HG03159 (cell line): ENCODE data around the gene FGF16.
"Not testable (repeated sequence)": the region's sequence is repeated elsewhere in the genome, so short reads cannot be mapped to it uniquely, and the experiment has no call there.

Source experiments
- ATAC-seq: cut with Tn5 transposase; IDR thresholded peaks from one replicate; pipeline ENCODE4 v1.9.1; 2021; ENCODE audit warnings: mild to moderate bottlenecking, moderate library complexity; ENCODE audit not compliant: unreplicated experiment

Gene FGF16

DNA sequence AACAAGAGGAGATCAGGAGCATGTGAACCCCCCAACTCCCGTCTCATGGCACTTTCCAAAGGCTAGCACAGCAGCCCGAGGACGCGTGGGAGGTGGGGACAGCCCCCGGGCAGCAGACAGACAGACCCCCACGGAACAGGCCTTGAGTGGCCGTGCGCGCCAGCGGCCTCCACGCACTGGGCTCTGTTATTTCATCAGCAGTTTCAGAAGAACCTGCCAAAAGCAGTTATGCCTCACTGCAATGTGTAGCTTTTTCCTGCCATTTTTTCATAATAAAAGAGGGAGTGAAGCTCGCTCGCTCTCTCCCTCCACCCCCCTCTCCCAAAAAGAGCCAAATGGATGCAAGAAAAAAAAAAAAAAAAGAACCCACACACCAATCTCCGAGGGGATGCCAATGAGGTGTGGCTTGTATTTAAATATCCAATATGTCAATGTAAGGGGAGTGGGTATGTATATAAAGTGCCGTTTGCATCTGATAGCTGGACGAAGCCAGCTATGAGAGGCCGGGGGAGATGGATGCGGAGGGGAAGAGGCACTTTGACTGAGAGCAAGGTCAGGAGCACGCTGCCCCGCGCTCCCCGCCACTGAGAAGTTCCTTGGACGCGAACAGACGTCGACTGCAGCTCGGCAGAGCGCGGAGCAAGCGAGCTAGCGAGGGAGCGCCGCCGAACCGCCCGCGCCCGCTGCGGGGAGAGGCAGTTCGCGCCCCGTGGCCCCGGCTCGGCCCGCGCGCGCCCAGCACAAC lies at the start of gene FGF16:
TSS of gene FGF16 (plus strand) at position 482 of the 745 bp plus-strand sequence. CDS start 286 bp downstream, outside the sequence.
- ATAC-seq, result no peak

GRCh38 chrX:77398330-77398954 lies 48.7 kb upstream of the FGF16 start:
- ATAC-seq, result no peak

DNA sequence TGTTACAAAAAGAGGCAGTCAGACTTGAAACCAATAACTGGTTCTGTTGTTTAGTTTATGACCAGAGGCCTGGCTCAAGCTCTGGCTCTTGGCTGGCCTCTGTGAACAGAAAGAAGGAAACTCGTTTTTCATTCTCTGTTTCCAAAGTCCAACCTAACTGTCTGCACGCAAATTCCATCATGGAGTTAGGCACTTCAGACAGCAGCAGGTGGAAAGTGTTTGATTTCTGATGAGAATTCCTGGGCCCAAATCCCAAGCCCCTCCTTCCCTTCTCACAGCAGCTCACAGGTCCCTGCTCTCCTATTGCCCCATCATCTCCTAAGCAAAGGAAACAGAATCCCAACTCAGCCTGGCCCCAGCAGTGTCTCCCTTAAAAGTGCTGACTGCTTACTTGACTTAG lies 42.8 kb upstream of the FGF16 start:
- no peak for ATAC-seq

- not testable (repeated sequence) for ATAC-seq
Observed at GRCh38 chrX:77407821-77408220, 39.4 kb upstream of the FGF16 start.

GRCh38 chrX:77412631-77413030 lies 34.6 kb upstream of the FGF16 start:
- no peak for ATAC-seq

- no peak for ATAC-seq
Observed at GRCh38 chrX:77415161-77415560, 32.0 kb upstream of the FGF16 start.

DNA sequence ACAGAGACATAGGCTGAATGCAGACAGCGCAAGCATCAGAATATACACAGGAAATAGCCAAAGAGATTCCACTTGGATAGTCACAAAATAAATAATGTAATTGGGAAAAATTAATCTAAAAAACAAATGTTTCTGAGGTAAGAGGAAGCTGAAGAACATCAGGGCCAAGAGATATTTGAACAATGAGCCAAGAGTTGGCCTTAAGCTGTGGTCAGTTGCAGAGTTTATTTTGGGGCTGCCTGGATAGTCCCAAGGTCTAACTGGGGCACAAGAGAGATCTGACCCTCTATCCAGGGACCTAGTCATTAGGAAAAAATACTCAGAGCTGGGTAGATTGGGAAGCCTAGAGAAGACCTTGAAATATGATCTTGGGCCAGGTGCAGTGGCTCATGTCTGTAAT lies 31.3 kb upstream of the FGF16 start:
- ATAC-seq, result no peak

DNA sequence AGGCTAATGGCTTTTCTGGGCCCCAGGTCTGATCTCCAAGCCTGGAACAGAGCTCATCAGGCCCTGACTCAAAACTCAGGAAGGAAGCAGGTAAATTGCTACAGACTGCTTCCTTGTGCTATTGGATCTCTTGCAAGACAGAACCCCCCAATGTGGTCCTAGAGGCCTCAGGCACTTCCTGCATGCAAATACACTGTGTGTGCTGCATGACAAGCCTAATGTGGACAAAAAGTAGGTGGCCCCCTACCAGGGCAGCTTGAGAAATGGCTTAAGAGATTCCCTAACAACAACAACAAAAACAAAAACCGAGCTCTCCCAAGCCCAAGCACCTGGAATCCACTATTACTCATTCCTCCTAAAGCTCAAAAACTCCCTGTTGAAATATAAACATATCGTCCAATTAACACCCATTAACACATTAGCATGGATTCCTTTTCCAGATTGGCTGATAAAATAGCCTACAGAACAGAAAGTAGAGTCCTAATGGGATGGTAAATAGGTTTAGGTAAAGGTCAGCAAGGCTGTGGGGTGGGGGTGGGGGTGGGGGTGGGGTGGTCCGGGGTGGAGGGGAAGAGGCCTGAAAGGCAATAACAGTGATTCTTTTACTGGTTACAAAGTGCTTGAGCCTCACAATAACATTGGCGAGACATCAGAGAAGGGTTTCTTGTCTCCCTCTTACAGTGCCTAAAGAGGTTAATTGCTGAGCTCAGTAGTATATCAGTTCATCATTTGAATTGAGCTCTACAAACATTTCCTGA lies 24.1 kb upstream of the FGF16 start:
- ATAC-seq, result no peak

DNA sequence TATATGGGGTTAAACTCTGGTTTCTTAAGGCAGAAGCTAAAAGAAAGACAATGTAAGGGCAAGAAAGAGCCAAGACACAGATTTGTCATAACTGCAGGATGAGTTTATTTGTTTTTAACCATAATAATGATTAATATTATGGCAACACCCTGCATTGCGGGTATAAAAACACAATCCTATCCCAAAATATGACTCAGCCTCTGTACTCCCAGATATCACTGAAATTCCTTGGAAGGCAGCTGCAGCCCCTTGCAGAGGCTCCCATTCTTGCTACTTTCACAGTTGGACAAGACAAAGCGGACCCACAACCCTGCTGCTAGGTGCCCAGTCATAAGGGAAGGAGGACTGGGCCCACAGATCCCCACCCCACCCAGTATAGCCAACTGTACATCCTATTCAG lies 20.4 kb upstream of the FGF16 start:
- ATAC-seq, result no peak

DNA sequence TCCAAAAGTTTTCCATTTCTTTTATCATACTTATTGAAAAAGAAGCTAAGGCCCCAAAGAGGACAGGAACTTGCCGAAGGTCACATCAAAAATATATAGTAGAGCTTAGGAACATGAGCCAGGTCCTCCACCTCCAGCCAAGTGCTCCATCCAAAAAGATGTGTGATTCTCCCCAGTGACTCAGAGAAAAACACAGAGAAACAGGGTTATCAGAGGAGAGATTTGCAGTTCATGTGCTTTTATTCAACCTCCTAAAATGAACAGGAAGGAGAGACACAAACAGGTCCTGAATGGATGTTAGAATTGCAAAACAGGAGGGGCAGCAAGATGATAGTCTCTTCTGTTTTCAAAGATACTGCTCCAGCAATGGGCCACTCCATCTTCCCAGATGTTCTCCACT lies 19.6 kb upstream of the FGF16 start:
- ATAC-seq, result no peak

- ATAC-seq, result no peak
Observed at GRCh38 chrX:77428551-77428950, 18.6 kb upstream of the FGF16 start.

DNA sequence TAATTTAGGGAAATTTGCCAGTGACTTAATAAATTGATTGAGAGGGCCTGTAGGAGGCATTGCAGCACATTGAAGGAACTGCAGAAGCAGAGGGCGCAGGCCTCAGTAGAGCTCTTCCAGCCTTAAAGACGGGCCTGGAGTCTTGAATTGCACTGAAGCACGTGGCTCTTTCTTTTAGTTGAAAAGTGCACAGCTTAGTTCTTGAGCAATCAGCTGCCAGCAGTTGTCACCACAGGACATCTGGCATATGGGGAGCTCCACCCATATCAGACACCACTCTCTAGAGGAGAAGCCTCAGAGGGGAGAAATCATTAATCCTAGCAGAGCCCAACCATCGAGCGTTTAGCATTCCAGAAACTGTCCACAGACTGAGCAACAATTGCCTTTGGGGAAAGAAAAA lies 16.0 kb upstream of the FGF16 start:
- no peak for ATAC-seq

DNA sequence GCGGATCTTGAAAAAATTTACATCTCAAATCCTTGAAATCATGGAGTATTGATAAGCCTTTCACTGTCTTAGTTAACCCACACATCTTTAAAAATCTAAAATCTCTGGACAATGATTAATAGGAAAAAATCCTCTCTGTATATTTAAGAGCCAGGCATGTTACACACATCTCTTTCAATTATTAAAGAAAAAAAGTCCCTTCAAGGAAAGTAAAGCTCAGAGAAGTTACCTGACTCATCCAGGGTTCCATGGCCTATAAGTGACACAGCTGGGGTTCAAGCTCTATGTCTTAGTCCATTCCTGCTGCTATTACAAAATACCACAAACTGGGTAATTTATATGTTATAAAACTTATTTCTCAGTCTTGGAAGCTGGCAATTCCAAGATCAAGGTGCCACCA lies 14.2 kb upstream of the FGF16 start:
- ATAC-seq, result no peak

- no peak for ATAC-seq
Observed at GRCh38 chrX:77434962-77435361, 12.2 kb upstream of the FGF16 start.

DNA sequence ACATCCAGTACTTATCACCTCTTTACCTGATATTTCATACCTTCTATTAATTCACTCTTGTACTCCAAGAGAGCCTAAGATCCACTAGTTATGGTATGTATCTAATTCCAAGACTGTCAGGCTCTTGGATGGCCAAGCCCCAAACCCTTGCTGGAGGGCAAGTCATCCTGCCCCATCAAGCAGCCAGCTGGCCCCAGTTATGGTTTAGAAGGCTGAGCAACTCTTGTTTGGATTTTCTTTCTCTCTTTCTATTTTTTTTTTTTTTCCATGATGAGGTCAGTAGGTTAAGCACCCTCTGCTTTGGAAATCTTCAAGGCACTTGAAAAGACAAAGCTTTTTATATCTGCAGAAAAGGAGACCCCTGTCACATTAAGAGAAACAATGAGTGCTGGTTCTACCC lies 10.9 kb upstream of the FGF16 start:
- ATAC-seq, result no peak

GRCh38 chrX:77436682-77437081 lies 10.5 kb upstream of the FGF16 start:
- ATAC-seq, result no peak

DNA sequence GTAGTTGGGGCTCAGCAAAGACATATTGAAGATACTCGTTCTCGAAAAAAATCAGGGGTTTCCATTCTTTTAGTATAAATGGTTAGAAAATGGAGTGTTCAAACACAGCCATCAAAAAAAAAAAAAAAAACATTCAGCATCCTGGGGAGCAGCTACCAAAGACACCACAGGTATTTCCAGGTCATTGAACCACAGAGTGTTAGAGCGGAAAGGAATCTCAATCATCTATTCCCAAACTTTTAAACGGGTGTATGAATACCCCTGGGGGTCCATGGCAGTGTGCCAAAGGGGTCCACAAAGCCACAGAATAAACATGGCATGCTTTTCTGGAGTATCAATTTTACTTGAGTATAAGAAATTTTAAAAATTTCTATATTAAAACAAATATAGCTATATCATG lies 6.9 kb upstream of the FGF16 start:
- ATAC-seq, result no peak

- no peak for ATAC-seq
Observed at GRCh38 chrX:77441033-77441432, 6.2 kb upstream of the FGF16 start.

- ATAC-seq, result no peak
Observed at GRCh38 chrX:77441479-77441878, 5.7 kb upstream of the FGF16 start.

- ATAC-seq, result no peak
Observed at GRCh38 chrX:77442728-77443127, 4.5 kb upstream of the FGF16 start.

DNA sequence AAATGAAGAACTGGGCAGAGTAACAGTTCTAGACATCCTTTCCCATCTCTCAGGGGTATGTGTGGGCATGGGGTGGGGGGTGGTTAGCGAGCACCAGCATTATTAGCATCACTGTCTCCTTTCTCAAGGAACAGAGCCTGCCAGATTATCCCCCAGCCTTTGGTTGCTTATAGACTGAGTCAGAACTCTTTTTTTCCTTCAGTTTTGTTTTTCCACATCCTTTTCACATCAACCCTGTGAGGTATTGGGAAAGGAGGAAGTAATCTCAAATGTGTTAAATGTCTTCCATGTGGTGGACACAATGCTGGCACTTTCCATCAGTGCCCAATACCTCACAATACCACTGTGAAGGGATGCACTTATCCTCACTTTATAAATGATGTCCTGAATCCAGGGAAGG lies 3.1 kb upstream of the FGF16 start:
- no peak for ATAC-seq

DNA sequence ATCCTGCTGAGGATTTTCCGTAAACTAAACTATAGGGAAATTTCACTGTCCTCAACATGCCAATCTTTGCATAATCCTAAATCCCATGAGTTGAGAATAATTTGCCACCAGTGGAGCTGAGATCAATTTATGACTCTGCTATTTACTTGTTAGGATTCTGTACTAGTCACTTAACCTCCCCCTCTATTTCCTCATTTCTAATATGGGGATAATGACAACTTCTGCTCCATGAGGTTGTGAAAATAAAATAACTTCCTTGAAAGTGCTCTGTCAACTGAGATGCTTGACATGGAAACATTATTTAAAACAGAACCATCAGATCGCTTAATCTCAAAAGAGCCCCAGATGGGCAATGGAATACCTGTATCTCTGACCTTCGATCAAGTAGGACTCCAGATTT lies 2.6 kb upstream of the FGF16 start:
- no peak for ATAC-seq
